Osteoblast (primary cell): Measurements from ENCODE around the gene BMPR1B. TPM values are rescaled to one million over a fixed set of nuclear protein-coding genes. Genes with fewer than 3 reads are reported as not detected.

Experiments used
- DNase-seq: peaks from one replicate; pipeline ENCODE4 v3.0.0; 2011; ENCODE audit warnings: low spot score, mixed read lengths; ENCODE audit not compliant: insufficient read length; ENCODE audit errors: missing footprints
- H2AFZ ChIP-seq: 2 replicates; pipeline ENCODE4 v1.6.0; 2011; ENCODE audit warnings: mild to moderate bottlenecking, low read length
- H3K27ac ChIP-seq: 2 replicates; pipeline ENCODE4 v1.5.1; 2011; ENCODE audit warnings: mild to moderate bottlenecking, low read depth, low read length, moderate library complexity
- H3K27me3 ChIP-seq: 2 replicates; pipeline ENCODE4 v1.6.0; 2012; ENCODE audit warnings: mild to moderate bottlenecking, control low read depth, inconsistent platforms, low read length, moderate library complexity; ENCODE audit not compliant: insufficient read depth
- H3K36me3 ChIP-seq: 2 replicates; pipeline ENCODE4 v1.5.1; 2011; ENCODE audit warnings: mild to moderate bottlenecking, low read length, control low read depth, moderate library complexity; ENCODE audit not compliant: insufficient read depth
- H3K4me1 ChIP-seq: 2 replicates; pipeline ENCODE4 v1.5.1; 2011; ENCODE audit warnings: mild to moderate bottlenecking, low read length, control low read depth, moderate library complexity; ENCODE audit not compliant: insufficient read depth
- H3K4me2 ChIP-seq: 2 replicates; pipeline ENCODE4 v1.6.0; 2011; ENCODE audit warnings: mild to moderate bottlenecking, low read length; ENCODE audit not compliant: insufficient read depth
- H3K4me3 ChIP-seq: fragments of 200-600 bp; sonication (generic); 3 replicates; pipeline ENCODE4 v1.5.1; 2012; ENCODE audit warnings: mild to moderate bottlenecking, low read length, inconsistent platforms; ENCODE audit not compliant: insufficient read depth
- H3K79me2 ChIP-seq: 2 replicates; pipeline ENCODE4 v1.6.0; 2012; ENCODE audit warnings: mild to moderate bottlenecking, low read length, control low read depth, inconsistent platforms; ENCODE audit not compliant: insufficient read depth
- H3K9me3 ChIP-seq: 2 replicates; pipeline ENCODE4 v1.5.1; 2011; ENCODE audit warnings: low read depth, low read length, control low read depth
- H4K20me1 ChIP-seq: 2 replicates; pipeline ENCODE4 v1.6.0; 2012; ENCODE audit warnings: mild to moderate bottlenecking, low read length, control low read depth; ENCODE audit not compliant: insufficient read depth
- total RNA-seq: library from RNA; depleted of rRNA; stranded (reverse); fragments of >200 nt; gene quantifications from 2 replicates; pipeline ENCODE4 v1.2.3, GENCODE V29; 2012
- TF ChIP-seq, protein P1 (sequence below): IDR thresholded peaks from 2 replicates; pipeline ENCODE4 v1.5.1; 2011; ENCODE audit warnings: mild to moderate bottlenecking, low read depth, low read length, moderate library complexity; ENCODE audit errors: extremely low read depth

The BMPR1B gene
- 2.5 and 7.1 TPM in 2 replicates for total RNA-seq

DNA sequence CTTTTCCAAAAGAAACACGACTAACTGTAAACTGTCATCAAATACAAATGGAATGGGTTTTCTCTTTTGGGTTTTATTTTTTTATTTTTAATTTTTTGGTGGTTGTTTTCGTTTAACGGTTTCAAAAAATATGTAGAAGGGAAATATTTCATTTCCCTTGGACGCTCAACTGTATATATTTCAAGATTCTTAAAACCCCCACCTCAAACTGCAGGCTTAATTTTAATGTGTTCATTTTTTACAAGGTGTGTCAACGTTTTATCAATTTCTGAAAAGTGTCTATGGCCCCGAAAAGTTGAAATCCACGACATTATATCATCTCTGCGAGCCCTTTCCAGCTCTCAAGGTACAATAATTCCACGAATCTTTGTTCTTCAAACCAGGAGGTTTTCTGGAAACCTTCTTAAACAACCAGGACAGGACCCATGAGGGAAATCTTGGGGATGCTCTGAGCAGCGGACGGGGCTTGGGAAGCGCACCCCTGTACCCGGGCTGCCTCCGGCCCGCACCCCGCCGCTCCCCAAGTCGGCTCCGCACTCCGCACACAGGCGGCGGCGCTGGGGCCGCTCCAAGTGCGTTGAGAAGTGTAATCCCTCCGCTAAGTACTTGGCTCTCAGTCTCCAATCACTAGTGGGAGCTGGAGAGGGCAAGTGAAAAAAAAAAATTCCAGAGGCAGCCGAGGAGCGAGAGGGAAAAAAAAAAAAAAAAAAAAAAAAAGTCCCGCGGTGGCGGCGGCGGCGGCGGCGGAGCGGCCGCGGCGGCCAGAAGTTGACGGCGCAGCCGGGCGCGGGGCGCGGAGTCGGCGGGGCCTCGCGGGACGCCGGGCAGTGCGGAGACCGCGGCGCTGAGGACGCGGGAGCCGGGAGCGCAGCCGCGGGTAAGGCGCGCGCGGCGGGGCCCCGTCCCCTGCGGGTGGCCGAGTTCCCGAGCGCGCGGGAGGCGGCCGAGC is at the start of gene BMPR1B:
TSS of gene BMPR1B (plus strand) at position 764 of the 949 bp plus-strand sequence. CDS start 346,470 bp downstream, outside the sequence.
- Histone ChIP-seq H3K4me3 (peak within 1 kb of the TSS; percentile 69), H2AFZ (peak within 1 kb of the TSS; percentile 89), H4K20me1 (no peaks in the 10 kb centered on the region), H3K9me3 (no peaks in the 10 kb centered on the region), H3K36me3 (no peaks in the 10 kb centered on the region), H3K79me2 (no peaks in the 10 kb centered on the region), H3K4me1 (peaks cover 6% of the 10 kb centered on the region), H3K27me3 (peaks cover 57% of the 10 kb centered on the region), H3K27ac (no peak within 1 kb of the TSS), H3K4me2 (peak within 1 kb of the TSS; percentile 83)
- no peak for DNase-seq
- TF ChIP-seq, protein P1, sequence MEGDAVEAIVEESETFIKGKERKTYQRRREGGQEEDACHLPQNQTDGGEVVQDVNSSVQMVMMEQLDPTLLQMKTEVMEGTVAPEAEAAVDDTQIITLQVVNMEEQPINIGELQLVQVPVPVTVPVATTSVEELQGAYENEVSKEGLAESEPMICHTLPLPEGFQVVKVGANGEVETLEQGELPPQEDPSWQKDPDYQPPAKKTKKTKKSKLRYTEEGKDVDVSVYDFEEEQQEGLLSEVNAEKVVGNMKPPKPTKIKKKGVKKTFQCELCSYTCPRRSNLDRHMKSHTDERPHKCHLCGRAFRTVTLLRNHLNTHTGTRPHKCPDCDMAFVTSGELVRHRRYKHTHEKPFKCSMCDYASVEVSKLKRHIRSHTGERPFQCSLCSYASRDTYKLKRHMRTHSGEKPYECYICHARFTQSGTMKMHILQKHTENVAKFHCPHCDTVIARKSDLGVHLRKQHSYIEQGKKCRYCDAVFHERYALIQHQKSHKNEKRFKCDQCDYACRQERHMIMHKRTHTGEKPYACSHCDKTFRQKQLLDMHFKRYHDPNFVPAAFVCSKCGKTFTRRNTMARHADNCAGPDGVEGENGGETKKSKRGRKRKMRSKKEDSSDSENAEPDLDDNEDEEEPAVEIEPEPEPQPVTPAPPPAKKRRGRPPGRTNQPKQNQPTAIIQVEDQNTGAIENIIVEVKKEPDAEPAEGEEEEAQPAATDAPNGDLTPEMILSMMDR, result no peak

DNA sequence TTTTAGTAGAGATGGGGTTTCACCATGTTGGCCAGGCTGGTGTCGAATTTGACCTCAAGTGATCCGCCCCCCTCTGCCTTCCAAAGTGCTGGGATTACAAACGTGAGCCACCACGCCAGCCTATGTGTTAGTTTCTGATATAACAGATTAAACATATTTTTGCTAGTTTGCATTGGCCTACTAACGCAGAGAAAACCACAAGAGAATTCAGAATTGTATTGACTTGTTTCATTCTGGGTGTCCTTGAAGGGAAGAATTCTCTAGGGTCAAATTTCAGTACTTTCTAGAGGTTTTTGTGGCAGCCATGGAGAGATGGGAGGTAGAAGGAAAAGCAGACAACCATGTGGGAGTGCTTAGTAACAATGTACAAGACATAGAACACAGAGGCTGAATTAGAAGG is 46.1 kb upstream of the BMPR1B start:
- no peaks in the 10 kb centered on the region for H3K9me3 ChIP-seq
- peak; percentile 6 for DNase-seq
- H3K4me2 ChIP-seq, result no peak overlapping the region
- H3K4me3 ChIP-seq, result no peak overlapping the region
- no peaks in the 10 kb centered on the region for H4K20me1 ChIP-seq
- no peaks in the 10 kb centered on the region for H3K79me2 ChIP-seq
- TF ChIP-seq, protein P1, result no peak
- no peaks in the 10 kb centered on the region for H3K27me3 ChIP-seq
- peaks cover 15% of the 10 kb centered on the region for H3K4me1 ChIP-seq
- peak overlapping the region; percentile 79 for H2AFZ ChIP-seq
- no peak overlapping the region for H3K27ac ChIP-seq
- no peaks in the 10 kb centered on the region for H3K36me3 ChIP-seq

DNA sequence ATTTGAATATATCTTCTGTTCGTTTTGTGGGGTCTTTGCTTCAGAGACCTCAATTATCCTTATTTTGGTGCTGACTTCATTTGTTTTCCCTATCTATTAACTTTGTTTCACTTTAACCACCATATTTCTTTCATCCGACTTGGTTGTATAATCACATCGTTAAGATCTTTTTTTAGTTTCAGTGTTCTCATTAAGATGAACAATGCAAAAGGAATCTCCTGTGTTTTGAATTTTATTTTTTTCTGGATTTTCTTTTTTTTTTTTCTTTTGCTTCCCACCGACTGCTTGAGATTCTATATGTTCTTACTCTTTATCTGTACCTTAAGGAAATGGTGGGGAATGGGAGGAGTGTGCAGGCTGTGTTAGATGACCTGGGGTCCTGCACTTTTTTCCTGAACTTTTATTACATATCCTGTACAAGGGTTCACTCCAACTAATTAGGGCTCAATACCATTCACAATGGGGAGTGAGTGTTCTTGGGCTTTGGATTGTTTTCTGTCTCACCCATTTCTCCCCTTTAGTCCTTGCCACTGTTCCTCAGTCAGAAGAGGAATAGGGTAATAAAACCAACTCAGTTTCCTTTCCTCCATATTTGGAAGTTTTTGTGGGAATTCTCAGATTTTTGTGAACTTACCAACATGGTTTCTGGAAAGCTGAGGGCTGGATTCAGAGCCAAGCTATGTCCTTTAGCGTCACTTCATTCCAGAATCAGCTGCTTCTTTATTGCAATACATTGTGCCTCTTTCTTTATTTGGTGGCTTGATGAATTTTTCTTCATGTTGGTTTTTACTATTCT is 43.2 kb upstream of the BMPR1B start:
- peak; percentile 51 for DNase-seq
- H3K9me3 ChIP-seq, result no peaks in the 10 kb centered on the region
- H3K27ac ChIP-seq, result peak overlapping the region; percentile 97
- H3K4me1 ChIP-seq, result peaks cover 15% of the 10 kb centered on the region
- TF ChIP-seq, protein P1, result no peak
- no peaks in the 10 kb centered on the region for H4K20me1 ChIP-seq
- peak overlapping the region; percentile 38 for H3K4me3 ChIP-seq
- H3K79me2 ChIP-seq, result no peaks in the 10 kb centered on the region
- H3K27me3 ChIP-seq, result no peaks in the 10 kb centered on the region
- peak overlapping the region; percentile 78 for H3K4me2 ChIP-seq
- H3K36me3 ChIP-seq, result no peaks in the 10 kb centered on the region
- H2AFZ ChIP-seq, result peak overlapping the region; percentile 65
